Fibroblast of peridontal ligament (primary cell): ENCODE results near the gene SH3RF3.
"Not testable (repeated sequence)": the region's sequence is repeated elsewhere in the genome, so short reads cannot be mapped to it uniquely, and the experiment has no call there.

Experiments used
- DNase-seq: peaks from one replicate; pipeline ENCODE4 v3.0.0-alpha.2; 2010; ENCODE audit errors: extremely low read depth

SH3RF3 gene

GRCh38 chr2:109117780-109118179 lies 11.2 kb upstream of the SH3RF3 start:
- DNase-seq, result no peak

GRCh38 chr2:109118321-109118720 lies 10.7 kb upstream of the SH3RF3 start:
- DNase-seq, result no peak

- DNase-seq, result no peak
Observed at GRCh38 chr2:109120166-109120565, 8.8 kb upstream of the SH3RF3 start.

- DNase-seq, result not testable (repeated sequence)
Observed at GRCh38 chr2:109120686-109121085, 8.3 kb upstream of the SH3RF3 start.

- DNase-seq, result no peak
Observed at GRCh38 chr2:109123586-109124201, 5.3 kb upstream of the SH3RF3 start.

GRCh38 chr2:109124982-109125592 lies 3.9 kb upstream of the SH3RF3 start:
- DNase-seq, result no peak

GRCh38 chr2:109125593-109126500 lies 3.2 kb upstream of the SH3RF3 start:
- DNase-seq, result peak; percentile 99

GRCh38 chr2:109126501-109126860 lies 2.5 kb upstream of the SH3RF3 start:
- peak; percentile 78 for DNase-seq

- DNase-seq, result no peak
Observed at GRCh38 chr2:109127556-109127955, 1.4 kb upstream of the SH3RF3 start.

GRCh38 chr2:109128048-109128615 lies 873 bp upstream of the SH3RF3 start:
- peak; percentile 87 for DNase-seq

GRCh38 chr2:109129356-109129920 lies 433 bp downstream of the SH3RF3 start:
- DNase-seq, result peak; percentile 22

GRCh38 chr2:109129921-109130722 lies 1.1 kb downstream of the SH3RF3 start:
- DNase-seq, result peak; percentile 35

GRCh38 chr2:109130723-109130995 lies 1.7 kb downstream of the SH3RF3 start:
- DNase-seq, result peak; percentile 22

GRCh38 chr2:109131777-109132176 lies 2.8 kb downstream of the SH3RF3 start:
- DNase-seq, result peak; percentile 33

GRCh38 chr2:109132626-109133025 lies 3.6 kb downstream of the SH3RF3 start:
- DNase-seq, result peak; percentile 25

- DNase-seq, result no peak
Observed at GRCh38 chr2:109133746-109134145, 4.7 kb downstream of the SH3RF3 start.

- DNase-seq, result no peak
Observed at GRCh38 chr2:109134741-109135358, 5.8 kb downstream of the SH3RF3 start.

- peak; percentile 46 for DNase-seq
Observed at GRCh38 chr2:109135359-109136197, 6.6 kb downstream of the SH3RF3 start.

- no peak for DNase-seq
Observed at GRCh38 chr2:109136542-109136941, 7.5 kb downstream of the SH3RF3 start.

- DNase-seq, result no peak
Observed at GRCh38 chr2:109137616-109138015, 8.6 kb downstream of the SH3RF3 start.
